SK-MEL-5 (cell line): ENCODE measurements around the gene SRPK1. TPM values are rescaled to one million over a fixed set of nuclear protein-coding genes. Genes with fewer than 3 reads are reported as not detected.
"Not testable (repeated sequence)": the region's sequence is repeated elsewhere in the genome, so short reads cannot be mapped to it uniquely, and the experiment has no call there.

ENCODE experiments used
- DNase-seq: peaks from one replicate; pipeline ENCODE4 v3.0.0-alpha.2; 2016; ENCODE audit warnings: low read depth, low spot score
- in situ Hi-C: cut with HindIII; loops from 2 replicates; pipeline ENCODE4 v1.10.0; 2016; ENCODE audit warnings: low sequenced_read_pairs, high pct_unique_total_duplicates, low pct_unique_long_range_greater_than_20kb
- polyA plus RNA-seq, 2 experiments: library from polyadenylated mRNA; depleted of rRNA; stranded (reverse); fragments of >200 nt; gene quantifications; 2 replicates each; pipeline ENCODE4 v1.2.3, GENCODE V29; 2015
- total RNA-seq: library from RNA; depleted of rRNA; stranded (reverse); fragments of >200 nt; shearing (Covaris generic); gene quantifications from 2 replicates; pipeline ENCODE4 v1.2.3, GENCODE V29; 2014; rRNA removed

SRPK1 gene
- 26.6 and 27.3 TPM in 2 replicates for total RNA-seq
- 33.7 and 34.5 TPM in 2 replicates for polyA plus RNA-seq (2015; cell fraction: cytosol; rRNA removed)
- polyA plus RNA-seq (2015; cell fraction: nucleus; rRNA removed), result 34.8 and 50.9 TPM in 2 replicates

GRCh38 chr6:35920793-35921732 lies at the start of gene SRPK1:
SRPK1 (minus strand) TSS chr6:35921098; CDS start chr6:35921056, 42 bp downstream.
- in situ Hi-C loops, result no loop called here

GRCh38 chr6:35970181-35970580 lies 49.3 kb upstream of the SRPK1 start:
- in situ Hi-C loops, result no loop called here
- DNase-seq, result no peak

More at GRCh38 chr6:35920793-35921732, at the start of gene SRPK1:
- peak; percentile 85 for DNase-seq

DNA sequence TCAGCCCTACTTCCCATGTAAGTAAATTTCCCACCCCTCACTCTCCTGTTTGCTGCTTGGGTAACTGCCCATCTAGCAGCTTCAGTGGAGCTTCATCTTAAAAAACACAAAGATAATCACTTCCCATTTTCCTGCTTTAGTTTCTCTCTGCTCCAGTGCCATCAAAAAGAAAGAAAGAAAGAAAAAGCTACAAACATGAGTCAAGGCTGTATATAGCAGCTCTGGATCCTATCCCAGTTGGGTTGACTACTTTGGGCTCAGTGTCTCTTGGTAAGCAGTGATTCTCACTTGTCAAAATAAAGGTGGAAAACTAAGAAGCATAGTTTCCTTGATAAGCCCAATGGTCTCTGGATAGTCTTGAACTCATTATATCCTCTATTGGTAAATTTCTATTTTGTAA lies 48.7 kb upstream of the SRPK1 start:
- in situ Hi-C loops, result no loop called here
- no peak for DNase-seq

DNA sequence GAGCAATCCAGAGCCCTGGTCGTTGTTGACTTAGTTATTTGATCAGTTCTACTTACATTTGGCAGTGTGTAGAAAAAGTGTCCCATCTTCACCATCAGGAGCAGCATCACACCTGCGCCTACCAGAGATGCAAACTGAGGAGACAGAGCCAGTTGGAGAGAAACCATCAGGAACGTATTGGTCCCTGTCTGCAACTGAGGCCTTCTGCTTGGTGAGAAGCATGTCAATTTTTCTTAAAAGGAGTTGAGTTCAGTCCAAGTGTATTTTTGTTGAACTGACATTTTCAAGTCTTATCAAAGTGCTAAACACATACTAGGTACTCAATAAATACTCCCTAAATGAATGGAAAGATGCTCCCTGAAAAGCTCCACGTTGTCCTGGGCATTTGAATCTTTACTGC lies 47.9 kb upstream of the SRPK1 start:
- in situ Hi-C loops, result no loop called here
- no peak for DNase-seq

DNA sequence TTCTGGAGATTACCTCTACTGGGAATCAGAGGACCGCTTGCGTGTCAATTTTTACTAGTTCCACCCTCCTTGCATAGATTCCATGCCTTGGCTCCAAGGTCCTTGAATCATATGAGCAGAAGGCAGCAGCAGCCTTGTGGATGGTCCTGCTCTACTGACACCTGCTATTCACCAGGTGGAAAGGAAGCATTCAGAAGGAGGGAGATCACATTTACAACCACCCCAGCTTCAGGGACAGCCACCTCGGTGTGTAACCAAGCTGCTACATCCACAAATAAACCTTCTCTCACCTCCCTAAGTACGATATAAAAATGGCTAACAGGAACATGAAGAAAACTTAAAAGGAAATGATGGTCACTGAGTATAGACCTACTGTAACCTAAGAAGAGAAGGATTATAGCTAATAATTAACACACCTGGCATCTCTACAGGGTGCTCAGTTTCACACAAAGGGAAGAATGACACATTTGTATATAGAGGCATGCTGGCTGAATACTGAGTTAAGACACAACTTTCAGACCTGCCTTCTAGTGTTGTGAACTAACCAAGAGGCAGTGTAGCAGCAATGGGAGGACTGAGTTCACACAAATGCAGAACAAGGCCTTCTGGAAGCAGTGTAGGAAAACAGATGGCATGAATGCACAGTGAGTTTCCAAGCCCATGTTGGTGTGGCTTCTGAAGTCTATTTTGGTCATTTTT lies 46.3 kb upstream of the SRPK1 start:
- in situ Hi-C loops, result no loop called here

GRCh38 chr6:35962779-35963560 lies 42.1 kb upstream of the SRPK1 start:
- DNase-seq, result no peak
- in situ Hi-C loops, result no loop called here

More for the DNA sequence above, 46.3 kb upstream of the SRPK1 start:
- no peak for DNase-seq

- no peak for DNase-seq
- in situ Hi-C loops, result no loop called here
Observed at GRCh38 chr6:35960187-35960586, 39.3 kb upstream of the SRPK1 start.

- in situ Hi-C loops, result no loop called here
Observed at GRCh38 chr6:35955970-35956369, 35.1 kb upstream of the SRPK1 start.

GRCh38 chr6:35955521-35955920 lies 34.6 kb upstream of the SRPK1 start:
- in situ Hi-C loops, result no loop called here

More at GRCh38 chr6:35955970-35956369, 35.1 kb upstream of the SRPK1 start:
- no peak for DNase-seq

DNA sequence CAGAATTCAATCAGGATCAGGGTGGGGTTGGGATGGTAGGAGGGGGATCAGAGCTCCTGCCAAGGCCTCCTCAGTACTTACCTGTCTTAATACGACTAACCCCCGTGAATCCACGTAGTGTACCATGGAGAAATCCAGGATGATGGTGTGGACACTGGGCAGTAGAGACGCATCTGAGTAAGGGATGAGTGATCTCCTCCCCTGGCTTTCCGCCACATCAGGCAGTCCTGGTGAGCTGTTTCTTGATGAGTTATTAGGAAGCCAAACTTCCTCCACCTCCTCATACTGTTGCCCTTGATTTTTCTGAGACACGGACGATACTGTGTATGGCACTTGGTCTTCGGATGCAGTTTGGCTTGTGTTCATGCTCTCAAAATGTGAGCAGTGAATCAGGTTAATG lies 34.2 kb upstream of the SRPK1 start:
- in situ Hi-C loops, result no loop called here
- no peak for DNase-seq

More at GRCh38 chr6:35955521-35955920, 34.6 kb upstream of the SRPK1 start:
- no peak for DNase-seq

DNA sequence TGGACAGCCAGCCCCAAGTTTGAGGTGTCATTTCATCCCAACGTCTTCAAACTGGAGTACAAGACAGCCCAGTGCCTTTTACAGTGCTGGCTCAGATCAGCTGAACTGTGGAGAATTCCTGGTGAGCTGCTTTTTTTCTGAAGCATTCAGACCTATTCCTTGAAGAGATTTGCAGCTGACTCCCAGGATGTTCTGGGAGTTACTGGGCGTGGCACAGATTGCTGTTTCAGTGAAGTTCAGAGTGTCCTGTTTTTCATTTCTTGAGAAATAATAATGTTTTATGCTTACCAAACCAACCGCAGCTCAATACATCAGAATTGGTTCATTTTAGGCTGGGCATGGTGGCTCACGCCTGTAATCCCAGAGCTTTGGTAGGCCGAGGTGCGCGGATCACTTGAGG lies 33.4 kb upstream of the SRPK1 start:
- in situ Hi-C loops, result no loop called here
- no peak for DNase-seq

DNA sequence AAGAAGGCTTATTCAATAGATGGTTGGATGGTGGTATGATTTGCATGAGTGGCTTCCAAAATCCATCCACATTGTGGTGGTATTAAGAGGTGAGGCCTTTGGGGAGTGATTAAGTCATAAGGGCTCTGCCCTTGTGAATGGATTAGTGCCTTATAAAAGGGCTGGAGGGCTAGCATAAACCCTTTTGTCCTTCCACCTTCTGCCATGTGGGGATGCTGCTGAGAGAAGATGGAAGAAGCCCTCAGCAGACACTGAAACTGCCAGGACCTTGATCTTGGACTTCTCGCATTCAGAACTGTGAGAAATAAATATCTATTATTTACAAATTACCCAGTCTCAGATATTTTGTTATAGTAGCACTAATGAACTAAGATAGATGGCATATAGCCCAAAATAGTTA lies 27.8 kb upstream of the SRPK1 start:
- peak; percentile 73 for DNase-seq
- in situ Hi-C loops, result no loop called here

GRCh38 chr6:35945650-35946025 lies 24.7 kb upstream of the SRPK1 start:
- DNase-seq, result no peak
- in situ Hi-C loops, result no loop called here

DNA sequence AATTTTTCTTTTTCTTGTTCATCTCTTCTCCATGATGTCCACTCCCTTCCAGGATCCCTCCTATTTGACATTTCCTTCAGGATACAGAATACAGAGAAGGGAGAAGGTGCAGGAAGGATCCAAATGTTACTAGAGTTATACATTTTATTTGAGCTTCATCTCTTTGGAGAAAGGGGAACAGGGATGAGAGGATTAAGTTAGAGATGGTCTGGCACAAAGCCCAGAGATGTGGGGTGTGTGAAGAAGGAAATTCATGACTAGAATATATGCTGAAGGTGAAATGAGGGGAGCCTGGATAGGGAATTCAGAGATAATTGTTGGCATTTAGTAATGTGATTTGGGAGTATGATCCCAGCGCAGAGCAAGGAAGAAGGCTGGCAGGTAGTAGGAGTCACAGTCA lies 22.5 kb upstream of the SRPK1 start:
- no peak for DNase-seq
- in situ Hi-C loops, result no loop called here

- in situ Hi-C loops, result no loop called here
Observed at GRCh38 chr6:35942355-35942754, 21.5 kb upstream of the SRPK1 start.

DNA sequence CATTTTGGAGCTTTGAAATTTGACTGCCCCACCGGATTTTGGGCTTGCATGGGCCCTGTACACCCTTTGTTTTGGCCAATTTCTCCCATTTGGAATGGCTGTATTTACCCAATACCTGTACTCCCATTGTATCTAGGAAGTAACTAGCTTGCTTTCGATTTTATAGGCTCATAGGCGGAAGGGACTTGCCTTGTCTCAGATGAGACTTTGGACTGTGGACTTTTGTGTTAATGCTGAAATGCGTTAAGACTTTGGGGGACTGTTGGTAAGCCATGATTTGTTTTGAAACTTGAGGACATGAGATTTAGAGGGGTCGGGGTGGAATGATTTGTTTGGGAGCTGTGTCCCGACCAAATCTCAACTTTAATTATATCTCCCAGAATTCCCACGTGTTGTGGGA lies 20.3 kb upstream of the SRPK1 start:
- in situ Hi-C loops, DNase-seq: not testable (repeated sequence)

More at GRCh38 chr6:35942355-35942754, 21.5 kb upstream of the SRPK1 start:
- DNase-seq, result no peak

DNA sequence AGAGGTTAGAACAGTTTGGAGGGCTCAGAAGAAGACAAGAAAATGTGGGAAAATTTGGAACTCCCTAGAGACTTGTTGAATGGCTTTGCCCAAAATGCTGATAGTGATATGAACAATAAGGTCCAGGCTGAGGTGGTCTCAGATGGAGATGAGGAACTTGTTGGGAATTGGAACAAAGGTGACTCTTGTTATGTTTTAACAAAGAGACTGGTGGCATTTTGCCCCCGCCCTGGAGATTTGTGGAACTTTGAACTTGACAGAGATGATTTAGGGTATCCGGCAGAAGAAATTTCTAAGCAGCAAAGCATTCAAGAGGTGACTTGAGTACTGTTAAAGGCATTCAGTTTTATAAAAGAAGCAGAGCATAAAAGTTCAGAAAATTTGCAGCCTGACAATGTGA lies 19.1 kb upstream of the SRPK1 start:
- DNase-seq, in situ Hi-C loops: not testable (repeated sequence)

GRCh38 chr6:35939259-35939658 lies 18.4 kb upstream of the SRPK1 start:
- in situ Hi-C loops, DNase-seq: not testable (repeated sequence)
